ENCODE results near the gene CDH18.

Gene CDH18

GRCh38 chr5:19733612-19734495 is 254.1 kb downstream of the CDH18 start:
- H3K27ac ChIP-seq (ENCODE audit: low read depth, low read length) = no peak overlapping the region
- no peaks in the 10 kb centered on the region for H4K20me1 ChIP-seq (ENCODE audit: low read depth, low read length)
- TF ChIP-seq CTCF (IDR thresholded peaks at IDR 0.05; ENCODE audit: insufficient read depth, low read length, poor library complexity, severe bottlenecking) (no peak), EZH2phosphoT487 (conservative IDR thresholded peaks at IDR 0.05; ENCODE audit: low read length) (no peak)
- no peak overlapping the region for H3K4me3 ChIP-seq (ENCODE audit: insufficient read depth, low read length, poor library complexity, severe bottlenecking)
- H3F3A ChIP-seq (ENCODE audit: insufficient read depth) = peaks cover 2% of the 10 kb centered on the region; the same call in 1 of the 2 replicates
- H3K79me2 ChIP-seq (ENCODE audit: insufficient read depth, low read length) = no peaks in the 10 kb centered on the region
- H3K9me3 ChIP-seq (ENCODE audit: insufficient read depth, low read length) = peaks cover 12% of the 10 kb centered on the region; the same call in 1 of the 2 replicates
- H2AFZ ChIP-seq (ENCODE audit: low read depth, low read length, severe bottlenecking) = no peak overlapping the region
- no peaks in the 10 kb centered on the region for H3K9me2 ChIP-seq (replicated peaks; ENCODE audit: insufficient read depth, low read length)
- no peaks in the 10 kb centered on the region for H3K27me3 ChIP-seq (ENCODE audit: low read length)
- H3K4me2 ChIP-seq (ENCODE audit: low read depth, low read length, poor library complexity, severe bottlenecking) = no peak overlapping the region
- no peak overlapping the region for H3K9ac ChIP-seq (ENCODE audit: low read length)
- H3K36me3 ChIP-seq (ENCODE audit: low read length) = 0 out of 2 replicates have a peak, but pooled peaks cover 2% of the 10 kb centered on the region

GRCh38 chr5:19728571-19728970 is 259.4 kb downstream of the CDH18 start:
- TF ChIP-seq EZH2phosphoT487 (conservative IDR thresholded peaks at IDR 0.05; ENCODE audit: low read length) = no peak
- no peak for TF ChIP-seq CTCF (IDR thresholded peaks at IDR 0.05; ENCODE audit: insufficient read depth, low read length, poor library complexity, severe bottlenecking)
- peak overlapping the region; percentile 9; the same call in 1 of the 2 replicates for H3K9ac ChIP-seq (ENCODE audit: low read length)
- H3K36me3 ChIP-seq (ENCODE audit: low read length) = no peaks in the 10 kb centered on the region
- H3F3A ChIP-seq (ENCODE audit: insufficient read depth) = peaks cover 2% of the 10 kb centered on the region; the same call in 1 of the 2 replicates
- peak overlapping the region; percentile 48; the same call in 1 of the 2 replicates for H3K27ac ChIP-seq (ENCODE audit: low read depth, low read length)
- no peaks in the 10 kb centered on the region for H3K27me3 ChIP-seq (ENCODE audit: low read length)
- no peaks in the 10 kb centered on the region for H3K79me2 ChIP-seq (ENCODE audit: insufficient read depth, low read length)
- no peaks in the 10 kb centered on the region for H3K9me2 ChIP-seq (replicated peaks; ENCODE audit: insufficient read depth, low read length)
- no peaks in the 10 kb centered on the region for H4K20me1 ChIP-seq (ENCODE audit: low read depth, low read length)
- H3K9me3 ChIP-seq (ENCODE audit: insufficient read depth, low read length) = peaks cover 8% of the 10 kb centered on the region; the same call in 1 of the 2 replicates
- H3K4me2 ChIP-seq (ENCODE audit: low read depth, low read length, poor library complexity, severe bottlenecking) = peak overlapping the region; percentile 61
- H2AFZ ChIP-seq (ENCODE audit: low read depth, low read length, severe bottlenecking) = peak overlapping the region; percentile 95
- H3K4me3 ChIP-seq (ENCODE audit: insufficient read depth, low read length, poor library complexity, severe bottlenecking) = peak overlapping the region; percentile 32

- no peaks in the 10 kb centered on the region for H3F3A ChIP-seq (ENCODE audit: insufficient read depth)
- no peaks in the 10 kb centered on the region for H3K9me3 ChIP-seq (ENCODE audit: insufficient read depth, low read length)
- H3K9me2 ChIP-seq (replicated peaks; ENCODE audit: insufficient read depth, low read length) = no peaks in the 10 kb centered on the region
- TF ChIP-seq CTCF (IDR thresholded peaks at IDR 0.05; ENCODE audit: insufficient read depth, low read length, poor library complexity, severe bottlenecking) = no peak
- no peak for TF ChIP-seq EZH2phosphoT487 (conservative IDR thresholded peaks at IDR 0.05; ENCODE audit: low read length)
- H3K4me2 ChIP-seq (ENCODE audit: low read depth, low read length, poor library complexity, severe bottlenecking) = no peak overlapping the region
- no peak overlapping the region for H3K4me3 ChIP-seq (ENCODE audit: insufficient read depth, low read length, poor library complexity, severe bottlenecking)
- no peak overlapping the region for H3K27ac ChIP-seq (ENCODE audit: low read depth, low read length)
- H2AFZ ChIP-seq (ENCODE audit: low read depth, low read length, severe bottlenecking) = no peak overlapping the region
- H3K9ac ChIP-seq (ENCODE audit: low read length) = no peak overlapping the region
- no peaks in the 10 kb centered on the region for H3K36me3 ChIP-seq (ENCODE audit: low read length)
- H3K27me3 ChIP-seq (ENCODE audit: low read length) = no peaks in the 10 kb centered on the region
- no peaks in the 10 kb centered on the region for H4K20me1 ChIP-seq (ENCODE audit: low read depth, low read length)
- H3K79me2 ChIP-seq (ENCODE audit: insufficient read depth, low read length) = no peaks in the 10 kb centered on the region
Observed at GRCh38 chr5:19719109-19719508, 268.9 kb downstream of the CDH18 start.

Data from SU-DHL-6 (cell line).